Measurements from ENCODE around the gene TMCO4. TPM values are rescaled to one million over a fixed set of nuclear protein-coding genes. Genes with fewer than 3 reads are reported as not detected.

The TMCO4 gene
- total and polyA plus RNA-seq, 2 of the 4 experiments (the other 2 are of a cell fraction), result 7.3 to 8.6 TPM

GRCh38 chr1:19798486-19799229 lies 1.1 kb downstream of the TMCO4 start:
- peak overlapping the region; percentile 93 for H2AFZ ChIP-seq (replicated peaks; ENCODE audit: low read length, poor library complexity)

More at GRCh38 chr1:19798486-19799229, 1.1 kb downstream of the TMCO4 start:
- POLR2A ChIA-PET (ENCODE audit: unreplicated experiment), result no interaction called here
- 0 out of 2 replicates have a peak overlapping the region, but pooled peaks have one; percentile 28 for H2BK120ac ChIP-seq (ENCODE audit: low read depth, low read length)
- in situ Hi-C loops (cut with MboI; ENCODE audit: low sequenced_read_pairs), result no loop called here
- peak overlapping the region; percentile 64; the same call in 1 of the 2 replicates for H3K4me2 ChIP-seq (ENCODE audit: low read depth, low read length)
- H2AK5ac ChIP-seq (ENCODE audit: low read depth, low read length), result peak overlapping the region; percentile 77; the same call in 1 of the 2 replicates
- H4K8ac ChIP-seq (ENCODE audit: low read depth in 2 of 2, low read length in 2 of 2), result peak overlapping the region; percentile 85 to 99
- H3K9me1 ChIP-seq (ENCODE audit: insufficient read depth, low read length), result peaks cover 20% of the 10 kb centered on the region; the same call in 1 of the 2 replicates
- no TSS peak for BruUV-seq (replicated peaks)
- no peak for TF ChIP-seq MAFK (IDR thresholded peaks at IDR 0.05; ENCODE audit: low read depth, low read length)
- no peak for TF ChIP-seq CHD1 (IDR thresholded peaks at IDR 0.05; ENCODE audit: low read depth, low read length)
- no peak for TF ChIP-seq RAD21 (IDR thresholded peaks at IDR 0.05; ENCODE audit: low read length)
- no peak for TF ChIP-seq RFX5 (IDR thresholded peaks at IDR 0.05; ENCODE audit: low read depth, low read length)
- no peak for TF ChIP-seq CEBPB (IDR thresholded peaks at IDR 0.05; ENCODE audit: low read depth, low read length)
- no peak for TF ChIP-seq ELK1 (IDR thresholded peaks at IDR 0.05; ENCODE audit: borderline replicate concordance, low read depth, low read length)
- TF ChIP-seq RCOR1 (IDR thresholded peaks at IDR 0.05; ENCODE audit: insufficient replicate concordance, low read length), result no peak
- TF ChIP-seq USF2 (IDR thresholded peaks at IDR 0.05; ENCODE audit: low read depth, low read length), result no peak
- no peak for TF ChIP-seq NFE2L2 (IDR thresholded peaks at IDR 0.05; ENCODE audit: low read depth, low read length)
- TF ChIP-seq CTCF (conservative IDR thresholded peaks at IDR 0.05; ENCODE audit: low read depth, low read length), result no peak
- TF ChIP-seq FOS (IDR thresholded peaks at IDR 0.05; ENCODE audit: low read depth, low read length), result no peak
- no peak for TF ChIP-seq SMC3 (IDR thresholded peaks at IDR 0.05; ENCODE audit: low read depth, low read length)
- no peak for TF ChIP-seq MAZ (IDR thresholded peaks at IDR 0.05; ENCODE audit: borderline replicate concordance, low read depth, low read length)
- no peak for TF ChIP-seq POLR2A (IDR thresholded peaks at IDR 0.05; ENCODE audit: low read depth, low read length)
- peak overlapping the region; percentile 48 for H2AK9ac ChIP-seq (replicated peaks; ENCODE audit: low read depth, low read length, poor library complexity)
- intact Hi-C loops (cut with micrococcal nuclease), result no loop called here
- H3K27me3 ChIP-seq (ENCODE audit: control insufficient read depth, insufficient read depth, low read length), result no peaks in the 10 kb centered on the region
- CTCF ChIA-PET, result no interaction called here
- peak overlapping the region; percentile 69 for H3K23ac ChIP-seq (ENCODE audit: low read depth, low read length)
- H3K9ac ChIP-seq (ENCODE audit: low read depth, low read length), result peak overlapping the region; percentile 38
- peak overlapping the region; percentile 60 for H3K4me3 ChIP-seq (ENCODE audit: insufficient read depth, low read depth, low read length)
- ATAC-seq (ENCODE audit: low read depth) (no peak), DNase-seq (no peak)
- H3K79me1 ChIP-seq (ENCODE audit: low read depth in 1 of 2, low read length in 2 of 2), result peaks cover 16 to 21% of the 10 kb centered on the region in 2 experiments; a peak in 3 of 4 replicates
- H3K18ac ChIP-seq (ENCODE audit: low read depth, low read length), result peak overlapping the region; percentile 19; the same call in 1 of the 2 replicates
- no peak overlapping the region for H2BK5ac ChIP-seq (ENCODE audit: low read depth, low read length, poor library complexity, severe bottlenecking)
- H4K20me1 ChIP-seq (ENCODE audit: insufficient read depth, low read length), result no peaks in the 10 kb centered on the region
- H3K36me3 ChIP-seq (ENCODE audit: control insufficient read depth, insufficient read depth, low read length), result 0 out of 2 replicates have a peak, but pooled peaks cover 2% of the 10 kb centered on the region
- no peaks in the 10 kb centered on the region for H3K9me3 ChIP-seq (ENCODE audit: control insufficient read depth, insufficient read depth, low read length)
- WGBS, 2 experiments (ENCODE audit: extremely low coverage in 2 of 2, insufficient read length in 1 of 2), result 87% methylated on average over 2 of the region's 6 CpGs; no CpG with 5 or more reads in 1 of the 2 experiments
- H3K56ac ChIP-seq (ENCODE audit: extremely low read depth, insufficient read depth, low read length), result no peak overlapping the region; the same call in 1 of the 2 replicates
- peak overlapping the region; percentile 46; the same call in 1 of the 2 replicates for H3K27ac ChIP-seq (ENCODE audit: insufficient read depth, low read length)
- peak overlapping the region; percentile 57 for H4K5ac ChIP-seq (ENCODE audit: low read depth, low read length)
- 0 out of 2 replicates have a peak overlapping the region, but pooled peaks have one; percentile 9 for H2BK20ac ChIP-seq (ENCODE audit: low read depth, low read length)
- H3K4ac ChIP-seq (ENCODE audit: low read depth, low read length), result peak overlapping the region; percentile 70
- H4K91ac ChIP-seq (ENCODE audit: insufficient read depth, low read depth, low read length), result peak overlapping the region; percentile 26
- peak overlapping the region; percentile 17 for H3K14ac ChIP-seq (replicated peaks; ENCODE audit: low read depth, low read length)
- dilution Hi-C loops (cut with HindIII; ENCODE audit: low sequenced_read_pairs, unreplicated experiment), result no loop called here
- peaks cover 9% of the 10 kb centered on the region for H3K4me1 ChIP-seq (ENCODE audit: control insufficient read depth, insufficient read depth, low read length)
- H2BK15ac ChIP-seq (ENCODE audit: low read depth, low read length), result peak overlapping the region; percentile 87; the same call in 1 of the 3 replicates
